GM19025 (cell line): ENCODE measurements around the gene NF2.

ENCODE experiments used
- ATAC-seq: cut with Tn5 transposase; IDR thresholded peaks from one replicate; pipeline ENCODE4 v1.9.1; 2021; ENCODE audit warnings: mild to moderate bottlenecking, low read depth, moderate library complexity; ENCODE audit not compliant: unreplicated experiment

NF2 gene

DNA sequence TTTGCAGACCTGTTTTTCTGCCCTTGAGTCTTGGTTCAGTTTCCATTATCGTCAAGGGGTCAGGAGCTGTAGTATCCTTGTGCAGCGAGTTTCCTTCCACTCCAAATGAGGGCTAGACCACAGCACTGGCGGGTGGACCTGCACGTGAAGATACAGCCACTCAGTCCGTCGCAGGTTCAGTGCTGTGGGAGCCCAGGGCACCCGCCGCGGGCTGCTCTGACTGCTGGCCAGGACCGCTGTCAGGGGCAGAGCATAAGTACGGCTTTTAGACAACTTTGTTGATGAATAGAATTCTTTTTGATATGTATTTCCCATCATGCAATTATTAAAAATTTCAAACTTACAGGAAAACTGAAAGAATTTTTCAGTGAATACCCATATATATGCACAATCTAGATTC is 56.6 kb downstream of the NF2 start:
- no peak for ATAC-seq

DNA sequence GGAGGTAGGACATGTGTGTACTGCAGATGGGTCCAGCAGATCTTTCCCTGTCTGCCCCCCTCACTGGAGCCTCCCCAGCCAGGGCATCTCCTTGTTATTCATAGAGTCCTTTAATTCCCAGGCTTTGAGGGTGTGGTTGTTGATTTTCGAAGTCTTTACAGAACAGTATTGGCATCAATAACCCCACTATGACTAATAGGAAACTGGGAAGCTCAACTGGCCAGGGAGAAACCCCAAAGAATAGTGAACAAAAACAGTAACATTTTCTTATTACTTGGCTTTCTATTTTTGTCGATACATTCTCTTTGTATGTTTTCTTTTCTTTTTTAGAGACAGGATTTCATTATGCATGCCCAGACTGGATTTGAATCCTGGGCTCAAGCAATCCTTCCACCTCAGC is 57.9 kb downstream of the NF2 start:
- ATAC-seq = no peak

DNA sequence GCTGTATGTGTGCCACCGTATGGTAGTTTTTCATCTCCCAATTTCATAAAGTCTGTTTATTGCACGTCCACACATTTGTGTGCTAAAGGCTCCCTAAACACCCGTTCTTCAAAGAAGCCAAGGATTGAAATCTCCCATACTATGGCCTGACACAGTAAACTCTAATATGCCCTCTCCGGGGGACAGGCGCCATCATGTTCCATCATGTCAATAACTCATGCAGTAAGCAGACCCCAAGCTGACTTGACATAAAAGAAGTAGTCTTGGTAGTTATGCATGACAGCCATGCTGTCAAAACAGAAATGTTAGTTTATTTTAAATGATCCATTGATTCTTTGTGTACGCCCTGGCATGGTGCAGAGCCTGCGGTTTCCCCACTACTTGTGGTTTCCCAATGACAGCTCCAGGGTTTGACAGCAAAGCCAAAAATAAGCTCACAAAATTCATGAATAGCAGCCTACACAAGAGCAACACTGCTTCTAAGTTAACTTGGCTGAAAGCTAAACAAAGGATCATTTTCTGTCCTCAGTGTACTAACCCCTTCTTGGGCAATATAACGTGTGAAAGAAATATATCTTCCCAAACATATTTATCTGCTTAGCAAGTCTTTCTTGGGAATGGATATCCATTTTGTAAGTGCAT is 59.9 kb downstream of the NF2 start:
- no peak for ATAC-seq

DNA sequence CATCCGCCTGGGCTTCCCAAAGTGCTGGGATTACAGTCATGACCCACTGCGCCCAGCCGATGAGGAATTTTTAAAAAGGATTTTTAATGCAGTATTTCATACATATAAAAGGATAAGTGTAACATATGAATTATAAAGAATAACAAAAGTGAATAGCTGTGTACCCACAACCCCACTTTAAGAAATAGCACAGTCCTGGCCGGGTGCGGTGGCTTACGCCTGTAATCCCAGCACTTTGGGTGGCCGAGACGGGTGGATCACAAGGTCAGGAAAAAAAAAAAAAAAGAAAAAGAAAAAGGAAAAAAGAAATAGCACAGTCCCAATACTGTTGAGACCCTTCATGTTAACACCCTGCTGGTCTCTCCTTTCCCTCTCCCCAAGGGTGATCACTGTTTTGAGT is 62.1 kb downstream of the NF2 start:
- no peak for ATAC-seq

DNA sequence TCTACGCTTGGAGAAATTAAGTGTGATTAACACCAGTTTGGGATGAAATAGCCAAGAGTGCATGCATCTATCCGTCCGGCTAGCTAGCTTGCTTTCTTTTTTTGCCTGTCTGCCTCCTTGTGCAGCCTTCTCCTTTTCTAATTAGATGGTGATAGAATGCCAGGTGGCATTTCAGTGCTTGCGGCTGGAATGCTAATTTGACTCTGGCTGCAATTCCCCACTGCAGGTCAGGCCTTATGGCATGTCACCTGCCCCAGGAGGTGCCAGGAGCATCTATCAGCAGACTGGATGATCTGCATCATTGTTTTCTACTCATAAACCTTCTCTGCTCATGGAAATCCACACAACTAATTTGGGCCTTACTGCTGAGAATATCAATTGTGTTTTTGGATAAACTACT is 65.2 kb downstream of the NF2 start:
- no peak for ATAC-seq

DNA sequence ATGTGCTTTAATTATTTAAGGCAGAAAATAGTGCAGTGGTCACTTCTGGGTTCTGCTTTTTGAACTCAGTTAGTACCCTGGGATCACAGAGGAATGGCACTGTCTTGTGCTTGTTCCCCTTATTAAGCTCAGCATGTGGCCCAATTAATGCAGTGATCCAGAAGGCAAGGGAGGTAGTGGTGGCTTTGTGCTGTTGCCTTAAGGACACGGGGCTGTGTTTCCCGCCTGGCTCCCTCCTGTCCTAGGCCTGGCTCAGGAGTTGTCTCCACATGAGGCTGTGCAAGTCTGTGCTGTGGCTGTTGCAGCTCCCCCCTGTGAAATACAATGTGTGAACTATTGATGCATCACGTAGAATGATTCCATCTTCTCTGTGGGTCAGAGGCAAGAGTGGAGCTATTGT is 67.2 kb downstream of the NF2 start:
- ATAC-seq = no peak

DNA sequence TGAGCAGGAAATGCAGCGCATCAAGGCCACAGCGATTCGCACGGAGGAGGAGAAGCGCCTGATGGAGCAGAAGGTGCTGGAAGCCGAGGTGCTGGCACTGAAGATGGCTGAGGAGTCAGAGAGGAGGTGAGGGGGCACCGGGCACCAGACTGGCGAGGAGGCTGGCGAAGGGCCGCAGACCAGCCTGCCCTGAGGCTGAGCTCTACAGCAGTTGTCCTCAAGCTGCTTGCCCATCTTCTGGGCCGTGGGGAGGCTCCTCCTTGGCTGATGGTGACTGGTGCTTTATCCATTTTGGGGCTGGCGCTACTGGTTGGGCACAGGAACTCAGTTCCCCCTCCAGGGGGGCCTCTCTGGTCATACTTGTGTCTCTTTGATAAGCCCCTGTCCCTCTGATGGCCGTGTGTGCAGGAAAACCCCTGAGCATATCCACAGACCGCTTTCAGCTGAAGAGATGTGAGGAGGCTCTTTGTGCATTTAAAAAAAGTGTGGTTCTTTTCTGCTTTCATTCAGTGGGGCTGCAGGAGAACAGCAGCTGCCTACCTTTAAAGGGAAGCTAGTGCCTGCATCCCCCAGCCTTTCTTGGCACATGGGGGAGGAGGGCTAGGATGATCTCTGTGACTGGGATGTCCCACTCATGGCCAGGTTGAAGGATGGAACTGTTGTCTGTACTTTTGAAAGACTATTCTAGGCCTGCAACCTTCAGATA is 70.1 kb downstream of the NF2 start:
- no peak for ATAC-seq

DNA sequence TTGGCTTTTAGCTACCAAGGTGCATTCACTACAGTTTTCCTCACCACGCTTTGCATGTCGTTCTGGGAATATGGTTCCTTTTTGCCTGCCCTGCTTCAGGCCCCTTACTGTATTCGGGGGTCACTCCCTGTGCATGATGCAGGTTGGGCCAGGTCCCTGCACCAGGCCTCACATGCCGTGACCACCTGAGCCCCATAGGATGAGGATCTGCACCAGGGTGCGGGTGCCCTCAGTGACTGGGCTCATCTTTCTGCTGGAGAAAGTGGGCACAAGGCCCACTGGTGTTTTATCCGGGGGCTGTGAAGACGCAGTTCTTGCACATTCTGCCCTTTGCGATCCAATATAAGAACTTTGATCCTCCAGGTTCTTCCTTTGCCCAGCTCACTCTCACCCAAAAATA is 70.7 kb downstream of the NF2 start:
- no peak for ATAC-seq

DNA sequence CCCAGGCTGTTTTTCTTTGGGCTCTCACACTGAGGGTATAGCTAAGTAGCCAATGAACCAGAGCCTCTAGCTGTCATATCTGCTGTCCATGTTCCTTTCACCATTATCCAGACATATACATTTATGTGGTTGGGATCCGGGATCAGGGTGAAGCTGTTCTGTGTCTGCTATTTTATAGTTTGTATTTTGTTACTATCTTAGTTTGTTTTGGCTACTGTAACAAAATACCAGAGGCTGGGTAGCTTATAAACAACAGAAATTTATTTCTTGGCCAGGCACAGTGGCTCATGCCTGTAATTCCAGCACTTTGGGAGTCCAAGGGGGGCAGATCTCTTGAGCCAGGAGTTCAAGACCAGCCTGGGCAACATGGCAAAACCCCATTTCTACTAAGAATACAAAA is 75.9 kb downstream of the NF2 start:
- ATAC-seq = no peak

DNA sequence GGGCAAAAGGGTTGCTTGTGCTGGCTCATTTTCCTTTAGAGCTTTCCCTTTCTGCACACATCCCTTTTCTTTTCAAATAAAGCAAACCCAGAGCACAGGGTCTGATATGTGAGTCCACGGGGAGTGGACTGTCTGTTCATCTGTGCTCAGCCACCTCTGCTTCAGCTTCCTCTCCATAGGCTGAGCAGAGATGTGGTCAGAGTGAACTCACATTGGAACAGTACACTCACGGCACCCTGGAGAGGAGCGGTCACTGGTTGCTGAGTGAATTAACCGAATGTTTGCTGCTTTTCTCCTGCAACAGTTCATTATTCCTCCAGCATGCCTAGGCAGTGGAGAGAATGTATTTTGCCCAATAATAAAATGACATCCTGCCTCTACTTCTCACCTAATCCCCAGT is 80.1 kb downstream of the NF2 start:
- ATAC-seq = no peak

DNA sequence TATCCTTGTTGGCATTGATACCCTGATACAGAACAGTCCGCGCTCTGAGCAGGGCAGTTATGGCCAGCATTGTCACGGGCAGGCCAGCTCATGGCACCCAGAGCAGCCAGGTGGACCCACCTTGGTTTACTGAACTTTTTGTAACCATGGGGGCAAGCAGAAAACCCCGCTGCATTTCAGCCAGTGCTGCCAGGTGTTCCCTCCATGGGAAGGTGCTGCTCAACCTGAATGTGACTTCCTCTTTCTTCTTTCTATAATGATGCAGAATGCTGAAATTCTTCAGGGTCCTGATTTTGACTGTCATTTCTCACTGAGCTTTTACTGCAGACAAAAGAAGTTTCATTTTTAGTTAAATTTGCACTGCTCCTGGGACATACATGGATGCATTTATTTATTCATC is 80.8 kb downstream of the NF2 start:
- no peak for ATAC-seq

DNA sequence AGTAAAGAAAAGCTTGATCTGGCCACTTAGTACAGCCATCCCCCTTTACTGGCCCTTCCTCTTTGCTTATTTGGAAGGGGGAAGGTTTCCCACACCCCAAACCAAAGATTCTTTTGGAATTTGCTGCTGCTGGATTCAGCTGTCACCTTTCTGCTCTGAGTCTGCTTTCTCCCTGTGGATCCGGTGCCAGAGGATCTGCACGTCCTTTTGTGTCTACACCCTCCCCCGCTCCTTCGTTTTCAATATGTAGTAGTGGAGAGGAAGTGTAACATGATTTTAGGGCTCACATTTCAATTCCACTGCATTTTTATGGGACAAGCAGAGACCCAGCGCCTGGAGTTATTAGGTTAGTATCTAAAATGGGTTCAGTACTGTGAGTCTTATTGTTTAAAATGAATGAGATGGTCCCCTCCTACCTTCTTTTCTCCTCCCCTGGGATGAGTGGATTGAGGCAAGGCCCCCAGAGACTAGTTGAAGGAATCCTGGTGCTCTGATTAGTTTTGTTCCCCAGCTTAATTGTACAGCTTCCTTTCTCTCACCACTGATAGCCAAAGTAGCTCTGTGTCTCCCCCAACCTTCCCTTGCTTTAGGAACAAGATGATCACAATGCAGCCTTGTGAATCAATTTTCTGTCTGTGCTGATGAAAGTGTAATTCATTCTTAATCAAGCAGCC is 85.9 kb downstream of the NF2 start:
- no peak for ATAC-seq

DNA sequence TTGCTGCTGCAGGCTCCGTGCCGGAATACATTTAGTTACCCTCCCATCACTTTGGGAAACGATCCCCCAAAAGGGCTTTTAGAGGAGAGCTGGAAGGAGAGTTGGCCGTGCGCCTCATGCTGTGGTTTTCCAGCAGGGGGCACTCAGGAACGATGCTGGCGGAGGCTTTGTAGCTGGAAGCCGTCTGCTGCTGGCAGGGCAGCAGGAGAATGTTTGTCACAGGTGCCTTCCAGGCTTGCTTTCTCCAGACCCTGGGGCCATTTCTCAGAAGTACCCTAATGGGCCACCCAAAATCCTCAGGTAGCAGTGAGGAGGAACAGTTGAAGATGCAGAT is 86.4 kb downstream of the NF2 start:
- no peak for ATAC-seq

DNA sequence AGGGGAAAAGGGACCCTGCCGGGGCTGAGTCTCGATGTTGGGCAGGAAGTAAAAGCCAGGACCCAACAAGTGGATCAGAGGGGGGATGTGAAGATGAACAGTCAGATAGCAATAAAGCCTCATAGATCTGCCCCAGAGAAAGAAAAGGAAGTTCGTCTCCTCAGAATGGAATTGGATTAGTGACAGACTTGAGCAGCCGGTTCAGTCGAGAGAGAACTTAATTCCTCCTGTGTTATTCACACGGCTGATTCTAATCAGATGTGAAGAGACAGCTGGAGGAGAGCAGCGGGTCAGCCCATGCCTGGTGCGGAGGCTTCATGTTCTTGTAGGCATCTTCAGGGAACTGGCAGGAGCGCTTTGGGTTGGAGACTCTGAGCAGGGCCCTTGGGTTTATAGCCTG is 87.0 kb downstream of the NF2 start:
- no peak for ATAC-seq

DNA sequence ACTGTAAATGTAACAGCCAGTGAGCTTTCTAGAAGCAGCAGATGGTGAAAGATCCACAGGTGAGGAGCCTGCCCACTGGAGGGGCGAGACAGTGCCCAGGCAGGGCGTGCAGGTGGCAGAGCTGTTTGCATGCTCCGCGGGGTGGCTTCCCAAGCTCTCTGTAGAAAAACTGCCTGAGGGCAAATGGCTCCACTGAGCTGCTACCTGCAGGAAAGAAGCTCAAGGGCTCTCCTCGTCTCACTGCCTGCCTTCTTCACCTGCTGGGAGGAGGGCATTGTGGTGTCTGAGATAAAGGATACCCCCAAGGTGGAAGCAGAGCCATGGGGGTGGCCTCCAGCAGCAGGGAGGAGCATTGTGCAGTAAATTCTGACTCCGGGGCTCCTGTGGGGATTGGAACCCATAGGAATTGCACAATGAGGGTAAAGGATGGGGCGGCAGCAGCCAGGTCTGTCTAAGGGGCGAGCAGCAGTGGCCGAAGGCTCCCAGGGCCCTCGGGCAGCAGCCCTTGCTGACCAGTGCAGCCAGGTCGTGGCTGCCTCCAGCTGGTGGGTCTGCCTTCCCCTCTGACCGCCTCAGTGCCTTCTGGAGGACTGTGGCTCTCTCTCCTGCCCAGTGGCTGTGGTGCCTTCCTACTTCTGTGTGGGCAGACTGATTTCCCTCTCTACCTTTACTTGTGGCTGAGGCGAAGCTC is 88.3 kb downstream of the NF2 start:
- no peak for ATAC-seq

DNA sequence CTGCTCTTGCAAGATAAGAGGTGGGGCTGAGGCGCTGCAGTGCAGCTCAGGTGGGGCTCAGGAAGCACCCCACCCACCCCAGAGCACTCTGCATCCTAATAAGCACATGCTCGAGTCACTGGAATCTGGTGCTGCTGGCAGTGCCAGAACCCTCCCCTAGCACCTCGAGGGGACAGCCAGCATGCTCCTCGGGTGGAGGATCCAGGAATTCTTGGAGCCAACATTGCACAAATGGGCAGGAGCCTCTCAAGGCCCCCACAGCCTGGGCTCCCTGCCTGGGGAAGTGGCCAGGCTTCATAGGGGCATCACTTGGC is 88.9 kb downstream of the NF2 start:
- ATAC-seq = no peak

DNA sequence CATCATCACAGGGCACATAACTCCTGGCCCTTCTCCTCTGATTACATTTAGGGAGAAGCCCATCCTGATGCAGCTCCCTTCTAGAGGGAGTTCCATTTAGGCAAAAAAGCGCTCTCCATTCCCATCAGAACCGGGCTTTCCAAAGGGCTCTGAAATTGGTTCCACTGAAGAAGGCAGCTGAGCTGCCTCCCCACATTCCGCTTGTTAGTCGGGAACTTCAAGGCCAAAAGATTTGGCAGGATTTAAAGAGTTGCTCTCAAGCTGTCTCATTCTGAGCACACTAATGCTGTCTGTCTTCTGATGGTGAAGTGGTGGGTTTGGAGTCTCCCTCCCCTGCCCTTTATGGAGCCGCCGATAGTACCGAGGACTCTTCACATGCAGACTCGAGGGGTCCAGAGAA is 89.7 kb downstream of the NF2 start:
- ATAC-seq = no peak

DNA sequence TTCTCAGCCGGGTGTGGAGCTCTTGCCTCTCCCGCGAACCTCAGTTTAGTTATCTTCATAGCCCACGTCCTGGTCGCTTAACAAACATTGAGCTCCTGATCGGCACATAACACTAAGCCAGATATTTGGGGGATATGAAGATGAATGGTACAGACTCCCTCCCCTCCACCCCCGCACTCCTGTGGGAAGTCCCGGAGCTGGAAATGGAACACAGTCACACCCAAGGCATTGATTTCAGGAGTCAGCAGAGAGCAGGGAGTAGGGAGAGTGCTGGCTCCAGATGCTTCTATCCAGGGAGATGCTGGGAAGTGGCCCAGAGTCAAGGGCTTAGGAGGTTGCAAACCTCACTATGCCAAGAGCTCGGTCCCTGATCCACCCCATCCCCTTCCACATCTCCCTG is 90.2 kb downstream of the NF2 start:
- ATAC-seq = no peak

DNA sequence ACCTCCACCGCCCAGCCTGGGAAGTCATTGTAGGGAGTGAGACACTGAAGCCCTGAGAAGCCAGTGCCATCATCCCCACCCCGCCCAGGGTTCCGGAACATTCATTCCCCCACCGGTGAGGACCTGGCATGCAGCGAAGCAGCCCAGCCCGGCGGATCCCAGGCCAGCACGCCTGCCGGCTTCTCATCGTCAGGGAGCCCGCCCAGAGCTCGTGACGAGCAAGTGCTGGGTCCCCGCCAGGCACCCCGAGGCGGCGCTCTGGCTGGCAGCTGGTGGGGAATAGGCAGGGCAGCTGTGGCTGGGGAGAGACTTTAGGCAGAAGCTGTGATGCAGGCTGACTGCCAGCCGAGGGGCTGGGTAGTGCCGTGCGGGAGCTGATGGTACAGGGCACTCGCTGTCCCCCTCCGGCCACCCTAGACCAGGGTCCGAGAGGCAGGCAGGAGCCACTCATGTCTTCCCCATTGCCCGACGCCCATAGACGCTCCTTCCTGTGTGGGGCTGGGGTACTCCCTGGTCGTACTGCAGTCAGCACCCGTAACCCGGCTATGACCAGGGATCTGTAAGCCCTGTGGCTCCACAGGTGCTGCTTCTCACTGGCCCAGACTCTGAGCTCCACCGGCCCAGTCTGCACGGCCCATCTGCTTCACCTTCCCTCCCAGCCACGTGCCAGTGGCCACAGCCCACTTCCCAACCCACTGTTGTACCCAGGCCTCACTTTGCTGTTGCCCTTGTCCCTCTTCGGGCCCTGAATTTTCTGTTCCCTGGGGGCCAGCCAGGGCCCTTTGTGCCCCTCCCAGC is 91.9 kb downstream of the NF2 start:
- ATAC-seq = no peak

DNA sequence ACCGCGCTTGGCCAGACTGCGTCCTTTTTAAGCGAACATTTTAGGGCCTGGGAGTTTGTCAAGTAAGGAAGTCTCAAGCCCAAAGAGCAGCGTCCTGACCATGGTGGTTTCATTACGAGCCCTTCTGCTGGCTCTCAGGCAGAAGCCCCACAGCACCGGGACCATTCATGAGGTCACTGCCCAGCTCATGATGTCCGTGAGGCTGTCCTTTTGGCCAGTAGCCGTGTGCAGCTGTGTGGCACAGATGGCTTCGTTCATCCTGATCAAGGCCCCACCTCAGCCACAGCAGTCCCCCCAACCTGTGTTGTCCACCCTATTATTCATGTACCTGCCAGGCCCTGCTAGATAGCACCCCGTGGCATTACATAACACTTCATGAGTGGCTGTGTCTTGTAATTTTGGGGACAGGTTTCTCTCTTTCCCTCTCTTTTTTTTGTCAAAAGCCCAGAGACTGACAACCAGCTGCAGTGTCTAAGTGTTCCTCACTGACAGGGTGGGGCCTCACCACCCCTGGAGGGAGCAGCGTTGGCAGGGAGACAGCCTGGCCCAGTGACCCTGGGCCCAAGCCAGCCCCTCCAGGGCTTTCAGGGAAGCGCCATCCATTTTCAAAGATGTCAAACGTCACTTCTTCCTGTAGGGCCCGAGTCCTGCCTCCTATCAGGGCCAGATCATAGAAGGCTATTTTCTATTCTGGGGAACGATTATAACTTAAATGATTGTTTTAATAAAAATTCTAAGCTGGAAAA is 94.6 kb downstream of the NF2 start:
- no peak for ATAC-seq
